Fibroblast of lung (primary cell): Measurements from ENCODE around the gene THEM4.

Experiments
- EZH2 ChIP-seq: IDR thresholded peaks from 2 replicates; pipeline ENCODE4 v1.5.1; 2012; ENCODE audit warnings: low read length, control low read depth, mild to moderate bottlenecking; ENCODE audit errors: missing control alignments
- TF ChIP-seq, protein P1 (sequence below), 2 donors: IDR thresholded peaks in 1 of 2; conservative IDR thresholded peaks in 1 of 2; 1 replicate in 1 of 2; 2 replicates in 1 of 2; pipeline ENCODE4 v1.5.1; 2011 to 2012; ENCODE audit warnings: low read length in 2 of 2, control low read depth in 1 of 2, inconsistent platforms in 1 of 2, low read depth in 1 of 2, mild to moderate bottlenecking in 1 of 2

- TF ChIP-seq, protein P1, sequence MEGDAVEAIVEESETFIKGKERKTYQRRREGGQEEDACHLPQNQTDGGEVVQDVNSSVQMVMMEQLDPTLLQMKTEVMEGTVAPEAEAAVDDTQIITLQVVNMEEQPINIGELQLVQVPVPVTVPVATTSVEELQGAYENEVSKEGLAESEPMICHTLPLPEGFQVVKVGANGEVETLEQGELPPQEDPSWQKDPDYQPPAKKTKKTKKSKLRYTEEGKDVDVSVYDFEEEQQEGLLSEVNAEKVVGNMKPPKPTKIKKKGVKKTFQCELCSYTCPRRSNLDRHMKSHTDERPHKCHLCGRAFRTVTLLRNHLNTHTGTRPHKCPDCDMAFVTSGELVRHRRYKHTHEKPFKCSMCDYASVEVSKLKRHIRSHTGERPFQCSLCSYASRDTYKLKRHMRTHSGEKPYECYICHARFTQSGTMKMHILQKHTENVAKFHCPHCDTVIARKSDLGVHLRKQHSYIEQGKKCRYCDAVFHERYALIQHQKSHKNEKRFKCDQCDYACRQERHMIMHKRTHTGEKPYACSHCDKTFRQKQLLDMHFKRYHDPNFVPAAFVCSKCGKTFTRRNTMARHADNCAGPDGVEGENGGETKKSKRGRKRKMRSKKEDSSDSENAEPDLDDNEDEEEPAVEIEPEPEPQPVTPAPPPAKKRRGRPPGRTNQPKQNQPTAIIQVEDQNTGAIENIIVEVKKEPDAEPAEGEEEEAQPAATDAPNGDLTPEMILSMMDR (conservative IDR thresholded peaks at IDR 0.05 in 1 of 2, IDR thresholded peaks at IDR 0.05 in 1 of 2; ENCODE audit: low read depth in 1 of 2, low read length in 2 of 2): no peak
- no peak for TF ChIP-seq EZH2
These were observed 79.3 kb downstream of the THEM4 start for GRCh38 chr1:151830055-151830454.
